ENCODE measurements around the gene IGFBP1. TPM values are rescaled to one million over a fixed set of nuclear protein-coding genes. Genes with fewer than 3 reads are reported as not detected.
A peak's percentile ranks its signal among the peaks of the same experiment; 100 is the strongest.

IGFBP1 gene
- total RNA-seq, 1 donor from 2014 or later, result not detected

DNA sequence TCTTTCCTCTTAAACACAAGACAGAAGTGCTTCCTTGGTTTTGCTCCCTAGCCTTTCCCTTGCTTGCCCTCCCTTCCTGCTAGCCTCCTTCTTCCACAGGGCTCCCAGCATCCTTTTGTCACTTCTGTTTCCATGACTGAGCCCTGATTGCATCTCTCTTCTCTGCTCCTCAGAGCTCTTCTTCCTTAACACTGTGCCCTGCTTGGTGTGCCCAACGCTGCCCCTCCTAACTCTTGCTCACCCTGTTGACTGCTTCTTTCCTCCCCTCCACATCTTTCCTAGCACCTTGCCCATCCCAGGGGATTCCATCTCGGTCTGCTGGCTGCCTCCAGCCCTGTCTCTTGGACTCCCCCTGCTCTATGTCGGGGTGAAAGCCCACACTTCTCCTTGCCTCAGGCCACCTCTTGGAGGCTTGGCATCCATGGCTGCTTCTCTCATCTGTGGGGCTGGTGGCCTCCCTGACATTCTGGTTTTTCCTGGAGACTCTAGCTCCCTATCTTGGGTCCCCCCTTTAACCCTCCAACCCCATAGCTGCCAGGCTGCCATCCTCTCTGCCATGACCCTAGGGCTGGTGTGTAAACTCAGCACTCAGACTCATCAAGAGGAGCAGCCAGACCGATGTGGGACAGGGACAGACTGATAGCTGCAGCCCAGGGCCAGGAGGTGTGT lies 5.8 kb downstream of the IGFBP1 start:
- no peak for ATAC-seq
- intact Hi-C loops (cut with DNase I), result no loop called here
- DNase-seq (ENCODE audit: low spot score), result no peak

DNA sequence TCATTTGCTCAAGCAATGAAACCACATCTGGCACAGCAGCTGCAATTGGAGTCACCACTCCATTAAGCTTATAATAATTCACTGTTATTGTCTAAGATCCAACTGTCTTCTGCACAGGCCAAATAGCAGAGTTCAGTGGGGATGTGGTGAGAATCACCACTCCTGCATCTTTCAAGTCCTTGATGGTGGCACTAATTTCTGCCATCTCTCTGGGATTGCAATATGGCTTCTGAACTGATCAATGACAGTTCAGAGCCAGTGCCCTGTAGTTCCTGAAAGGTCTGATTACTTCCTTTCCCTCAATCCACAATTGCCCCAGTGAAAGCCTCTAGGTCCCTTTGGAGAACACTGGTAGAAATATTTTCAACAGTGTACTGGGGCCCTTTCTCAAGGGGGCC lies 6.4 kb downstream of the IGFBP1 start:
- no peak for ATAC-seq
- intact Hi-C loops (cut with DNase I), result loop anchor here (5.0 kb wide), 1 partner anchor 443 kb away; no protein-coding TSS in a partner anchor
- no peak for DNase-seq (ENCODE audit: low spot score)

DNA sequence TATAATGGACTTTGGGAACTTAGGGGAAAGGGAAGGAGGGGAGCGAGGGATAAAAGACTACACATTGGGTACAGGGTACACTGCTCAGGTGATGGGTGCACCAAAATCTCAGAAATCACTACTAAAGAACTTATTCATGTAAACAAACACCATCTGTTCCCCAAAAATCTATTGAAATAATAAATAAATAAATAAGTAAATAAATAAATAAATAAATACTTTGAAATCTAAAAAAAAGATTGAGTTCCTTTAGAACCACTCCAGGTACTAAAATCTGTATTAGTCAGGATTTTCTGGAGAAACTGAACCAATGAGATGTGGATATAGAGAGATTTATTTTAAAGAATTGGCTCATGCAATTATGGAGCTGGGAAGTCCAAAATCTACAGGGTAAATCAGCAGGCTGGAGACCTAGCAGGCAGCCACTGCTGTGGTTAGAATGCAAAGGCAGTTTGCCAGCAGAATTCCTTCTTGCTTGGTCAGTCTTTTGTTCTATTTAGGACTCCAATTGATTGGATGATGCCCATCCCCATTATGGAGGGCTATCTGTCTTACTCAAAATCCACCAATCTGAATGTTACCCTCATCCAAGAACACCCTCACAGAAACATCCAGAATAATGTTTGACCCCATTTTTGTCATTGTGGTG lies 8.9 kb downstream of the IGFBP1 start:
- intact Hi-C loops (cut with DNase I), result loop anchor here (5.0 kb wide), 1 partner anchor 440 kb away; no protein-coding TSS in a partner anchor
- ATAC-seq, result no peak

GRCh38 chr7:45898222-45898621 lies 9.9 kb downstream of the IGFBP1 start:
- intact Hi-C loops (cut with DNase I), result loop anchor here (5.0 kb wide), 1 partner anchor 439 kb away; no protein-coding TSS in a partner anchor
- ATAC-seq, result no peak

More for the DNA sequence above, 8.9 kb downstream of the IGFBP1 start:
- DNase-seq (ENCODE audit: low spot score), result no peak

GRCh38 chr7:45901566-45901965 lies 13.3 kb downstream of the IGFBP1 start:
- DNase-seq (ENCODE audit: low spot score) (no peak), ATAC-seq (no peak)
- intact Hi-C loops (cut with DNase I), result no loop called here

More at GRCh38 chr7:45898222-45898621, 9.9 kb downstream of the IGFBP1 start:
- no peak for DNase-seq (ENCODE audit: low spot score)

GRCh38 chr7:45902820-45903219 lies 14.5 kb downstream of the IGFBP1 start:
- intact Hi-C loops (cut with DNase I), result no loop called here
- DNase-seq (ENCODE audit: low spot score) (no peak), ATAC-seq (no peak)

- DNase-seq (ENCODE audit: low spot score) (no peak), ATAC-seq (no peak)
- intact Hi-C loops (cut with DNase I), result no loop called here
These were observed 21.3 kb downstream of the IGFBP1 start for GRCh38 chr7:45909561-45909960.

DNA sequence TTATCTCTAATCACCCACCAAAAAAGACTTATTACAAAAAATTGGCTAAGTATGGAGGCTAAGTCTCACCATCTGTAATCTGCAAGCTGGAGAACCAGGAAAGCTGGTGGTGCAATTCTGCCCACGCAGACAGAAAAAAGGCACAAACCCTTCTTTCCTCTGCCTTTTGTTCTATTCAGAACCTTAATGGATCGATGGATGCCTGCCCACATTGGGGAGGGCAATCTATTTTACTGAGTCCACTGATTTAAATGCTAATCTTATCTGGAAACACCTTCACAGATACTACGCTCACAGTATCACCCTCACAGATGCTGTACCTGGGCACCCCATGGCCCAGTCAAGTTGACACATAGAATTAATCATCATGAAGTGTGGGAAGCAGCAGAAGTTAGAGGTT lies 22.6 kb downstream of the IGFBP1 start:
- intact Hi-C loops (cut with DNase I), result no loop called here
- ATAC-seq (no peak), DNase-seq (ENCODE audit: low spot score) (no peak)

- no peak for ATAC-seq
- intact Hi-C loops (cut with DNase I), result no loop called here
These were observed 23.0 kb downstream of the IGFBP1 start for GRCh38 chr7:45911311-45911710.

GRCh38 chr7:45912972-45913371 lies 24.7 kb downstream of the IGFBP1 start:
- DNase-seq (ENCODE audit: low spot score) (no peak), ATAC-seq (no peak)
- intact Hi-C loops (cut with DNase I), result no loop called here

More at GRCh38 chr7:45911311-45911710, 23.0 kb downstream of the IGFBP1 start:
- DNase-seq (ENCODE audit: low spot score), result no peak

DNA sequence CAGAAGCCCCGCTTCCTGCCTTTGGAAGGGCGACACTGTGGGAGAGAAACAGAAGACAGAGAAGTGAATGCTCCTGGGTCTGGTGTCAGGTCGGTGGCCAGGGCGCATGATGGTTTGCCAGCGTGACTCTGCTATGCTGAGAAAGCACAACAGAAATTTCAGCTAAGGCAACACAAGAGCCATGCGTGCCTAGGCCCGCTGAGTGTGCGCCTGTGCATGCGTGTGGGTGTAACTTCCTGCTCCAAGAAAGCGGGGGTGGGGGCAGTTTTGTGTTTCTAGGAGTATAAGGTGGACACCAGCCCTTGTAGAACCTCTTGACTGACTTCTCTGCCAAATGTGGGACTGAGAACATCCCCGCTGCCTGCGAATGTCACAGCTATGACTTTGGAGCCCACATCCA lies 26.6 kb downstream of the IGFBP1 start:
- intact Hi-C loops (cut with DNase I), result no loop called here
- DNase-seq (ENCODE audit: low spot score) (no peak), ATAC-seq (no peak)

GRCh38 chr7:45915606-45916005 lies 27.3 kb downstream of the IGFBP1 start:
- intact Hi-C loops (cut with DNase I), result no loop called here
- ATAC-seq (no peak), DNase-seq (ENCODE audit: low spot score) (no peak)

DNA sequence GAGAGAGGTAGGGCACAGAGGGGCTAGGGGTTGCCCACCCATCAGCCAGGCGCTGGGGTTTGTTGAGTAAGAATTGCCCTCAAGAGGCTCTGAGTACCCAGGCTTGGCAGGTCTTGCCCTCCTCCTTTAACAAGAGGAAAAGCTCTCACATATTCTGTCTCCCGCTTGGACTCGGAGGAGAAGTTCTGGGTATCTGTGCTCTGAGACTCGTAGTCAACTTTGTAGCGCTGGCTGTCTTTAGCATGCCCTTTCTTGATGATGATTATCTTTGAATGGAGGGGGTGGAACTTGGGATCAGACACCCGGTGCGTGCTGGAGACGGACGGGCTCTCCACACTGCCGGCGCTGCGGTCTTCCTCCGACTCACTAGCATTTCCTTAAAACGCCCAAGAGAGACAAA lies 28.8 kb downstream of the IGFBP1 start:
- ATAC-seq (no peak), DNase-seq (ENCODE audit: low spot score) (no peak)
- intact Hi-C loops (cut with DNase I), result no loop called here

DNA sequence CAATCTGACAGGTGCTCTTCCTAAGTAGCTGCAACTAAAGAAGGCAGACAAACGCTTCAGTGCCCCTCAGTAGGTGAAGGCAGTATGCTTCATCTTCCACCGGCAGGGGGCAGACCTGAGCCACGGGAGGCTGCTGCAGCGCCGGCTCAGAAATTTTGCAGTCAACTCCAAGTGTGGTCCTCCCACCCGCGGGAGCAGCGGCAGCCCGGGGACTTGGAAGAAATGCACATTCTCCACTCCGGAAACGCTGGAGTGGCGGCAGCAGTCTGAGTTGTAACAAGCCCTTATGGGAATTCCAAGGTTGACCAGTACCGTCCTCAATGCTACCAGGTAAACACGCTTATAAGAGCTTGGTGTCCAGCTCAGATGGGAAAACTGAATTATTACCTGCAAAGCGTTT lies 29.4 kb downstream of the IGFBP1 start:
- ATAC-seq (peak; percentile 60), DNase-seq (ENCODE audit: low spot score) (peak; percentile 91)
- intact Hi-C loops (cut with DNase I), result no loop called here

DNA sequence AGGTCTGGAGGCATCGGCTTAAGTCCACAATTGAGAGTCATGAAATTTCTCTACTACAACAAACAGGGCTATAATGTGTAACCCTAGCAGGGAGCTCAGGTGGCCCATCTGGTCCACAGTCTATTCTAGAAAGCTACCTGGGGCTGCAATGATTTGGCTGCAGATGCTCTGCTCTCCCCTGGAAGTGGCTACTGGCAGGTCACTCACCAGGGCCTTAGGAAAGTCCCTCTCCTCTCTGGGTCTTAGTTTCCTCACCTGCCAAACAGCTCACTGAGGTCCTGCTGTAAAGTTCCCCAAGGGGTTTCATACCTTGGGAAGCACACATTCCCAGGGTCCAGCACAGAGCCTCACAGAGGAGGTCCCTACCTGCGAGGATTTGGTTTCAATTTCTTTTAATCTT lies 30.3 kb downstream of the IGFBP1 start:
- ATAC-seq, result no peak
- intact Hi-C loops (cut with DNase I), result no loop called here
- DNase-seq (ENCODE audit: low spot score), result no peak

DNA sequence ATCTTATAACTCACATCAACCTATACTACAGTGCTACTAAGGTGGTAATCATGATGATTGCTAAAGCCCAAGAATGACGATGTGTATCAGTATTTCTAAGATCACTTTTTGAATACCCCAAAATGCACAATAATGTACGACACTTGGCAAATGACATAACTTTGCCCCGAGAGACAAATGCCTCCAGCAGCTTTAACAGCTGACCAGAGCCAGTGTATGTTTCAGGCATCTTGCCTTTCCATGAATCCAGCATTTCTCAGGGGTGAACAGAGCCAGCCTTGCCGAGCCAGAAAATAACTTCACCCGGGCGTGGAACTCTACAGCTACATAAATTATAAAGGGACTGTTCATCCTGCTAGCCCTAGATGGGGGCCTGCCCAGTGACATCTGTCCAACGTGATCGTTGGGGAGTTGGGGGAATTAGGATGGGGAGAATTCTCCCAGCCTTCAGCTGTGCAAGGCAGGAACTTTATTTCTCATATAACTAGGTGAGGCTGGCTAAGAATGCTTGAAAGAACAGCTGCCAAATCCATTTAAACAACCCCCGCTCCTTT lies 31.0 kb downstream of the IGFBP1 start:
- ATAC-seq, result no peak
- intact Hi-C loops (cut with DNase I), result no loop called here
- DNase-seq (ENCODE audit: low spot score), result no peak

- intact Hi-C loops (cut with DNase I), result loop anchor here (5.0 kb wide), 1 partner anchor 1262 kb away; no protein-coding TSS in a partner anchor
- ATAC-seq (no peak), DNase-seq (ENCODE audit: low spot score) (no peak)
These were observed 31.7 kb downstream of the IGFBP1 start for GRCh38 chr7:45919993-45920459.

DNA sequence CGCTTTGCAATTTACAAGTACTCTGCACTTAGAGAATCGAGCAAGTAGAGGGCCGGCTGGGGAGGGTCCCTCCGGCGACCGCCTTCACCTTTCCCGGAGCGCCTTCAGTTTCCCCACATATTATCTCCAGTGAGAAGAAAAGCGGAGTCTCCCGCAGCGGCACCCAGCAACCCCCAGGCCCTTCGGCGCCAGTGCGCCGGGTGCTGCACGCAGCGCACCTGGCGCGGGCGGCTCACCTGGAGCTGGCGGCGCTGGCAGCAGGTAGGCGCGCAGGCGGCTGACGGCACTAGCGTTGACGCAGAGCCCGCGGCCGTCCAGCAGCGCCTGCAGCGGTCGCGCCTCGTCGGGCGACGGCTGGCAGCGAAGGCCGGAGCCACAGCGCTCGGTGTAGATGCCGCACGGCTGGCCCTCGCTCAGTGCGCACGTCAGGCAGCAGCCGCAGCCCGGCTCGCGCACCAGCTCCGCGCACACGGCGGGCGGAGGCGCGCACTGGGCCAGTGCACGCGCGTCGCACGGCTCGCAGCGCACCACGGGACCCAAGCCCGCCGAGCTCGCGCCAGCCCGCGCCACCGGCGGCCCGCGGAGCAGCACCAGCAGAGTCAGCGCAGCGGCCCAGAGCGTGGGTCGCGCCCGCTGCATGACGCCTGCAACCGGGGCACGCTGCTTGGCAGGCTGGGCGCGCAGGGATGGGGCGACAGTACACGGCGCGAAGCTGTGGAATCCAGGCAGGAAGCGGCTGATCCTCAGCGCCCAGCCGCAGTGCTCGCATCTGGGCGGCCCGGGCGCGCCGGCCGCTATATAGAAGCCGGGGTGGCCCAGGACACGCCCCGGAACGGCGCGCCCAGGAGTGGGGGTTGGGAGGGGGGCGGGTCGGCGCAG lies 32.5 kb downstream of the IGFBP1 start, which contains the start of gene IGFBP3:
Gene IGFBP3 (minus strand): TSS at position 771 of the 879 bp plus-strand sequence. CDS start 132 bp downstream, at position 639.
- no peak for DNase-seq (ENCODE audit: low spot score)
- intact Hi-C loops (cut with DNase I), result loop anchor here (5.0 kb wide), 1 partner anchor 1262 kb away; no protein-coding TSS in a partner anchor
- ATAC-seq, result peak; percentile 78

DNA sequence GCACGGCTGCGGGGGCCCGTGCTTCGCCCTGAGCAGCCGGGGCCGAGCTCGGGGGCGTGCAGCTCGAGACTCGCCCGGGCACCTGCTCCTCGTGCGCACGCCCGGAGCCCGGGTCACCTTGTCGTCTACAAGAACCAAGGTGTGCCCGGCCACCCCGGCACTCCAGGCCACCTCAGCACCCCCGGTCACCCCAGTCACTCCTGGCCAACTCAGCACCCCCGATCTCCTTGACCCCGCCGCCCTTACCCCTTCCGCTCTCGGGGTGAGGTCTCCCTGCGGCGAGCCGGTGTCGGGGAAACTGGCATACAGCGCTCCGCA lies 33.1 kb downstream of the IGFBP1 start:
- DNase-seq (ENCODE audit: low spot score) (no peak), ATAC-seq (peak; percentile 7)
- intact Hi-C loops (cut with DNase I), result loop anchor here (5.0 kb wide), 1 partner anchor 1261 kb away; no protein-coding TSS in a partner anchor

Data from sciatic nerve (tissue), 2 donors.